OCI-LY7 (cell line): ENCODE measurements around the gene SSTR5. TPM values are rescaled to one million over a fixed set of nuclear protein-coding genes. Genes with fewer than 3 reads are reported as not detected.

Source experiments
- BruUV-seq: library from RNA; stranded (reverse); fragments of 400-500 nt; replicated peaks from 2 replicates; lab custom pipeline; 2021; lab: Mats Ljungman, UMichigan
- CTCF ChIA-PET: fragments of 300-600 bp; sonication (Branson Sonifier 250); formaldehyde crosslinking; loops from one replicate; lab custom pipeline; 2022; ENCODE audit warnings: antibody characterized with exemption; ENCODE audit not compliant: unreplicated experiment; lab: Charles Lee
- POLR2A ChIA-PET: fragments of 300-600 bp; sonication (Branson Sonifier 250); formaldehyde crosslinking; loops from one replicate; lab custom pipeline; 2022; ENCODE audit warnings: antibody characterized with exemption; lab: Charles Lee
- DNase-seq: peaks from one replicate; pipeline ENCODE4 v3.0.0-alpha.2; 2015; ENCODE audit warnings: low spot score
- H2AFZ ChIP-seq: fragments of 200-600 bp; sonication (generic), shearing (Covaris generic); 2 replicates; pipeline ENCODE4 v1.6.1; 2014; ENCODE audit warnings: mild to moderate bottlenecking, antibody characterized with exemption, low read length, moderate library complexity
- H3K27ac ChIP-seq: fragments of 200-600 bp; sonication (generic); 2 replicates; pipeline ENCODE4 v1.5.1; 2014; ENCODE audit warnings: mixed run types, low read depth, mild to moderate bottlenecking, moderate library complexity, low read length, inconsistent platforms; ENCODE audit not compliant: poor library complexity, severe bottlenecking
- H3K36me3 ChIP-seq: fragments of 200-600 bp; sonication (generic); 2 replicates; pipeline ENCODE4 v1.6.1; 2014; ENCODE audit warnings: mild to moderate bottlenecking, antibody characterized with exemption, low read length, moderate library complexity, mixed read lengths; ENCODE audit not compliant: insufficient read depth
- H3K4me1 ChIP-seq: fragments of 200-600 bp; sonication (generic); 2 replicates; pipeline ENCODE4 v1.5.1; 2014; ENCODE audit warnings: mild to moderate bottlenecking, low read length; ENCODE audit not compliant: insufficient read depth, poor library complexity, severe bottlenecking
- H3K4me2 ChIP-seq: fragments of 200-600 bp; sonication (generic); 2 replicates; pipeline ENCODE4 v1.6.1; 2014; ENCODE audit warnings: mild to moderate bottlenecking, low read length
- H3K4me3 ChIP-seq: fragments of 200-600 bp; sonication (generic); 2 replicates; pipeline ENCODE4 v1.5.1; 2014; ENCODE audit warnings: mild to moderate bottlenecking, low read depth, low read length; ENCODE audit not compliant: poor library complexity, severe bottlenecking
- H3K79me2 ChIP-seq: fragments of 200-600 bp; sonication (generic); 2 replicates; pipeline ENCODE4 v1.6.1; 2016; ENCODE audit warnings: low read depth, mild to moderate bottlenecking, low read length, moderate library complexity, mixed read lengths; ENCODE audit not compliant: insufficient read depth
- H3K9me2 ChIP-seq: fragments of 200-600 bp; sonication (generic); 2 replicates; pipeline ENCODE4 v1.6.1; 2016; ENCODE audit warnings: mild to moderate bottlenecking, low read length, mixed read lengths; ENCODE audit not compliant: insufficient read depth
- H3K9me3 ChIP-seq: fragments of 200-600 bp; sonication (generic); 2 replicates; pipeline ENCODE4 v1.6.1; 2014; ENCODE audit warnings: mild to moderate bottlenecking, mixed run types, low read length, mixed read lengths
- H4K20me1 ChIP-seq: fragments of 200-600 bp; sonication (generic); 2 replicates; pipeline ENCODE4 v1.6.1; 2014; ENCODE audit warnings: mild to moderate bottlenecking, antibody characterized with exemption, low read length, moderate library complexity, mixed read lengths; ENCODE audit not compliant: insufficient read depth
- CTCF ChIP-seq: fragments of 200-600 bp; sonication (generic); conservative IDR thresholded peaks from 2 replicates; pipeline ENCODE4 v1.5.1; 2014; ENCODE audit warnings: mild to moderate bottlenecking, antibody characterized with exemption, low read length, moderate library complexity, mixed read lengths
- EZH2phosphoT487 ChIP-seq: fragments of 200-600 bp; sonication (generic); IDR thresholded peaks from 2 replicates; pipeline ENCODE4 v1.6.1; 2018; ENCODE audit warnings: low read depth, borderline replicate concordance, mild to moderate bottlenecking, mixed run types, antibody characterized with exemption, low read length, moderate library complexity, mixed read lengths
- intact Hi-C: fragments of 100-400 bp; cut with micrococcal nuclease; formaldehyde crosslinking; loops from one replicate; pipeline ENCODE4 v1.10.0; 2022; ENCODE audit not compliant: unreplicated experiment
- total RNA-seq, 2 experiments: library from RNA; depleted of rRNA in 1 of 2; stranded (reverse); fragments of >200 nt in 1 of 2; shearing (Covaris generic) in 1 of 2; gene quantifications; 2 replicates each; pipeline ENCODE4 v1.2.3, GENCODE V29; 2014 to 2022

The SSTR5 gene
- total RNA-seq, 2 experiments from 2014 or later = not detected

- Histone ChIP-seq H3K27ac (no peak overlapping the region), H3K4me1 (no peaks in the 10 kb centered on the region), H3K9me3 (0 out of 2 replicates have a peak, but pooled peaks cover 4% of the 10 kb centered on the region), H3K9me2 (no peaks in the 10 kb centered on the region), H3K4me2 (no peak overlapping the region), H3K36me3 (no peaks in the 10 kb centered on the region), H3K79me2 (no peaks in the 10 kb centered on the region), H3K4me3 (no peak overlapping the region), H4K20me1 (no peaks in the 10 kb centered on the region), H2AFZ (no peak overlapping the region)
- ChIA-PET POLR2A (no interaction called here), CTCF (no interaction called here)
- intact Hi-C loops = no loop called here
- BruUV-seq = no TSS peak
- TF ChIP-seq EZH2phosphoT487 = no peak
- no peak for TF ChIP-seq CTCF
- DNase-seq = no peak
Observed at GRCh38 chr16:1089439-1089821, 16.9 kb downstream of the SSTR5 start.

GRCh38 chr16:1089822-1090619, 17.5 kb downstream of the SSTR5 start:
- TF ChIP-seq EZH2phosphoT487 = no peak
- TF ChIP-seq CTCF = no peak
- no peak overlapping the region for H3K27ac ChIP-seq
- 0 out of 2 replicates have a peak, but pooled peaks cover 4% of the 10 kb centered on the region for H3K9me3 ChIP-seq
- no peak overlapping the region for H2AFZ ChIP-seq
- H3K4me2 ChIP-seq = no peak overlapping the region
- H3K36me3 ChIP-seq = no peaks in the 10 kb centered on the region
- H3K4me1 ChIP-seq = no peaks in the 10 kb centered on the region
- no TSS peak for BruUV-seq
- ChIA-PET CTCF (no interaction called here), POLR2A (no interaction called here)
- H3K9me2 ChIP-seq = no peaks in the 10 kb centered on the region
- DNase-seq = no peak
- H3K79me2 ChIP-seq = no peaks in the 10 kb centered on the region
- intact Hi-C loops = no loop called here
- H4K20me1 ChIP-seq = no peaks in the 10 kb centered on the region
- no peak overlapping the region for H3K4me3 ChIP-seq
